Activated CD4-positive, alpha-beta T cell treated with anti-CD3 and anti-CD28 coated beads for 48 hours (primary cell): Measurements from ENCODE around the gene CPNE4.
"Not testable (repeated sequence)": the region's sequence is repeated elsewhere in the genome, so short reads cannot be mapped to it uniquely, and the experiment has no call there.

Source experiments
- DNase-seq: peaks from one replicate; pipeline ENCODE4 v3.0.0-alpha.2; 2020

The CPNE4 gene

DNA sequence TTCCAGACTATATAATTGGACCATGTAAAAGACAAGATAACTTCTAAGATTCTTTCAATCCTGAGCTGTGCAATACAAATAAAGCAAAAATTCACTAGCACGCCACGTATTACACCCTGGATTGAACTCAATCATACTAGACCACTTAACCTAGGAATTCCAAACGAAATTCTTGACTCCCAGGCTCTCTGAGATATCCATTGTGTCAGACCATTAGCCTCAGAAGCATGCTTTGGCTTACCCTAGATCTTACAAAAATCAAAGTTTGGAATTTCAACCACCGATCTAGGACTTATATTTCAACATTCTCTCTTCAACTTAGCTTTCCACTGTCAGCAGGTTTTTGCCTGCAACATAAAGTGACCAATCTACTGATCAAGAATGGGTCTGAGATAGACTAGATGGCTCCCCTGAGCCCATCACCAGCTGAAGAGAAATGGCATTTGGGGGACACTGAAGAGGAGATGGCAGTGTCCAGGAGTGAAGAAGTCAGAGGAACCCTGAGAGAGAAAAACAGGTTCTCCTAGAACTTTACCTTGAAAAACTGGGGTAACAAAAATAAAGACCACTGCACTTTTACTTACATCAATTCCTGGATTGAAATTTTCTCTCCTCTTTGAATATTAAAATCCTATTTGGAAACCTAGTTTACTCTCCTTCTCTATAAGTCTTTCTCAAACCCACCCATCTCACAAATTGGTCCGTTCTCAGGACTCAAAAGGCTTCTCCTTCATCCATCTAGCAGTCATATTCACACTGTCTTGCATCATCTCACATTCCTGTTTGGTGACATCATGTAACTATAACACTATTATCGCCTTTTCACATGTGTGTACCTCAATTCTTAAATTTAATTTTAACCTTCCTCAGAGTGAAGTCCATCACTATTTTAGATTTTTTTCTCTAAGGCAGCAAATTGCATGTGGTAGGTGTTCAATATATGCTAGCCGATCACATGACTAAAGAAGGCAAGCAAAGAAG is 18.5 kb downstream of the CPNE4 start:
- DNase-seq, result no peak

GRCh38 chr3:132014105-132014504 is 20.7 kb downstream of the CPNE4 start:
- no peak for DNase-seq

DNA sequence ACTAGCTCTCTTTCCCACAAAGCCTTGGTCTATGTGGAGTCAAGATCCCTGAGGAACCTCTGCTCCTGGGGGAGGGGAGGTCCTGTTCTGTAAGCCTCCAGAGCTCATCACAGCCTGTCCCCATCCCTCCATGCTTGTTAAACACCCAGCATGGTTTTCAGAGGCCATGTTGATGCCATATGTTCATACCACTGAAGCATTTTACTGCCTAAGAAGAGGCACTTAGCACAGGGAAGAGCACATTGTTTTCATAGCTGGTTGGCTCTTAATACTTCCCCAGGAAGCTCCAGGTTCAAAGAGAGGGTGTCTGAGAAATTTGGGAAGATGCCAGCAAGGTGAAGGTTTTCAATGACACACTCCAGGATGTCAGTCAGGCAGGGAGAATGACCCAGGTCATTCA is 25.6 kb downstream of the CPNE4 start:
- no peak for DNase-seq

DNA sequence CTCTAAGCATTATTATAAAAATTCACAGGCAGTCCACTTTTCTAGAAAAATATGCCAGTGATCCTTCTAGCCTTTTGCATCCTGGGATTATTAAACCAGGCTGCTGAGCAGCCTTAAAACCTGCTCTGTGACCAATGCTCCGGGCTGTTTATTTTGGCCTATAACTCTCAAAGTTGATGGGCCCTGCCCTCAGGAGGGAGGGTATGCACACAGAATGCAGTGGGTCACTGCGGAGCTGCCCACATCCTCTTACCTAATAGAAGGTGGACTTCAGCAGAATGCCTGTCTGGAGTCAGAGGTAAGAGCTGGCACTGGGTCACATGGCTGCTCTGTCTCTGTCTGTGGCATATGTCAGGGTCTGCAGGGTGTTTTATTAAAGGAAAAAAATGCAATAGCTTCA is 26.0 kb downstream of the CPNE4 start:
- no peak for DNase-seq

GRCh38 chr3:132007617-132008016 is 27.2 kb downstream of the CPNE4 start:
- DNase-seq, result no peak

GRCh38 chr3:132006605-132007204 is 28.1 kb downstream of the CPNE4 start:
- peak; percentile 46 for DNase-seq

GRCh38 chr3:132004571-132004970 is 30.2 kb downstream of the CPNE4 start:
- DNase-seq, result no peak

GRCh38 chr3:132003685-132004084 is 31.1 kb downstream of the CPNE4 start:
- no peak for DNase-seq

DNA sequence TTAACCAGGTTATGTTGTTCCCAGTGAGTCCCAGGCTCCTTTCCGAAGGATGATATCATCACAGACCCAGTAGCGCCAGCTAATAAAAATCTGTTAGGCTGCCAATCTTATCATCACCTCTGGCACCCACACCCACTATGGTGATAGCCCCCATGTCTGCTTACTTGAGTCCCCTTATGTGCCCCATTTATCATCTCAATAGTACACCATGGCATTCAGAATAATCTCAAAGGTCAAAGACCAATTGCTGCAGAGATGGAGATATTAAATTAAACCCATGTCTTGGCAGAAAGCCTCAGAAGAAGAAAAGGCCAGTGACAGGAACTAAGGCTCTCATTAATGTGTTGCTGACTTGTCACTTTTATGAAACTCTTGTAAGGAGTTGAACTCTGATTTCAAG is 32.8 kb downstream of the CPNE4 start:
- DNase-seq, result no peak

- DNase-seq, result no peak
Measured at GRCh38 chr3:132001036-132001435, 33.8 kb downstream of the CPNE4 start.

DNA sequence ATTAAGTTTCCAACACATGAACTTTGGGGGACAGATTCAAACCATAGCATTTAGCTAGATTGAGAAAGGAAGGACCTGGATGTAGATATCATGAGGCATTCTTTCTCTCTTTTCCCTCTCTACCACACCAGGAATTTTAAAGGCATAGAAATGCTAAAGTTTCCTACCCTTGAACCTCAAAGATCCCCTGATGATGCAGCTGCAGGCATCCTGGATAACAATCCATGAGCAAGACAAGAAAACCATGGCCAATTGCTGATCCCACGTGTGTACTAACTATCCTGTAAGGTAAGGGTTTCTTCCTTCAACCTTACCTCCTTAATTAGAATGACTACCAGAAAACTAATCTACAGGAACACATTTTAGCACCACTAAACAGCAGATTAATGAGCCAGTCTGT is 36.8 kb downstream of the CPNE4 start:
- no peak for DNase-seq

DNA sequence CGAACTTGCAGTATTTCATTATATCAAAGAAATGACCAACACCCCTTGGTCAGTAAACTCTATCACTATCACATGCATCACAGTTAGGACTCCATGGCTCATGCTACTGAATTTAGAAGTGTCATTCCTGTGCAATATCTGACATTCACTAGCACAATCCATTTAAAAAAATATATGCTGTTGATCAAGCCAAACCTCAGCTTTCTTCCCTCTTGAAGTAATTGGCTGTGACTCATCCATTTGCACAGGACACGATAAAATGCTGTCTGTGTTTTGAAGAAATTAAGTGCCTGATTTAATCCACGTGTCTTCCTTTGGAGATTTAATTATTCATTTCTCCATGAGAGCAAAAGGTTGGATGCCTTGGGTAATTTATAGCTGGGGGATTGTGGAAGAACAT is 38.9 kb downstream of the CPNE4 start:
- DNase-seq, result no peak

DNA sequence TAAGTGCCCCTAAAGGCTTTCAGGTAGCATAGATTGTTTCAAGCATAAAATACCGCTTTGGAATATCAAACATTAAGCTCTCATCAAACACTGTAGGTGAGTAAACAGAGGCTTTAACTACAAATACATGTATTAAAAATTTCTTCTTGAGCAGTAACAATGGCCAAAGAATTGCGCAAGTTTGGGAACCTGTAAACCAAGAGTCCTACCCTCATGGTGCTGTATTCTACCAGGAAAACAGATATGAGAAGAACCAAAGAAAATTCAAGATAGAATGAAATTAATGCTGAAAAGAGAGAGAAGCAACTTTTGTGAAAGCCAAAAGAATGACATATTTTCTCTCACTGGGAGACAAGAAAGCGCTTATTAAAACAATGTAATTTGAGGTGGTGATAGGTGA is 45.5 kb downstream of the CPNE4 start:
- DNase-seq, result no peak

DNA sequence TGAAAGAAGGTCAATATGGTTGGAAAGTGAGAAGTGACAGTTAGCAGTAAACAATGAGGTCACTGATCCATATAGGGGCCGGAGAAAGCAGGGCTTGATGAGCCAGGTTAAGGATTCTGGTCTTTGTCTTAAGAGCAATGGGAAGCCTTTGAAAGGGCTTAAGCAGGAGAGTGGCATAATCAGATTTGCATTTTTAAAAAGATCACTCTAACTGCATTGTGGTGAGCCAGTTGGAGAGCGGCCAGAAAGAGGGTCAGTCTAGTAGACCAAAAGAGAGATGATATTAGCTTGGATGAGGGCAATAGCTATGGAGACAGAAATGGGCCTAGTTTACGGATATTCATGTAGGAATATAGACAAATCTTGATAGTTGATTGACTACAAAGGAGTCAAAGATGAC is 46.6 kb downstream of the CPNE4 start:
- DNase-seq, result no peak

DNA sequence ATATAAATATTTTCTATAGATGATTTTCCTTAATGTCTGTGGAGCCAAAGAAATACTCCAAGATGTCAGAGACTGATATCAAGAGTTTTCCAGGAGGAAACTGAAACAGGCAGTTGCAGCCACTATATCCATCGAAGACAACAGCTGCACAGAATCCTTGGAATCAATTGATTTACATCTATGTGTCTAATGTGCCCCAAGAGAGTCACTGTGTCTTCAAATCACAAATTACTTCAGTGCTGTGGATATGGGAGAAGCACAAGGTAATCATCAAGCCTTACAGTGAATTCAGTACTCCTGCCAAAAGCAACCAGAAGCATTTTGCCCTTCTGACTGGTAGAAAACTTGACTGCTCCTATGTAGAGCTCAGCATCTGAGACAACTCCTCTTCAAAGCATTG is 51.1 kb downstream of the CPNE4 start:
- DNase-seq, result no peak

DNA sequence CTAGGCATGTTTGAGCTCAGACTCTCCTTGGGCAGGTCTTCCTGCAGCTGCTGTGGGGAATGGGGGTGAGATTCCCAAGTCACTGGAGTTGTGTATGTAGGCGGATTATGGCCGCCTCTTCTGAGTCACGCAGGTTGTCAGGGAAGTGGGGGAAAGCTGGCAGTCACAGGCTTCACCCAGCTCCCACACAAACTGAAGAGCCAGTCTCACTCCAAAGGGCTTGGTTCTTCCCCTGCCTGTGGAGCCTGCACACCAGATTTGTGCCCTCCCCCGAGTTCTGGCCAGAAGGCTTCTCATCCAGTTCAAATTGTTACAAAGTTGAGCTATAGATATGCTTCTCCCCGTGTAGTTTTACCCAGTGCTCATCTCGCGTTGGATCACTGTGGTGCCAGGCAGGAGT is 53.5 kb downstream of the CPNE4 start:
- DNase-seq, result no peak

DNA sequence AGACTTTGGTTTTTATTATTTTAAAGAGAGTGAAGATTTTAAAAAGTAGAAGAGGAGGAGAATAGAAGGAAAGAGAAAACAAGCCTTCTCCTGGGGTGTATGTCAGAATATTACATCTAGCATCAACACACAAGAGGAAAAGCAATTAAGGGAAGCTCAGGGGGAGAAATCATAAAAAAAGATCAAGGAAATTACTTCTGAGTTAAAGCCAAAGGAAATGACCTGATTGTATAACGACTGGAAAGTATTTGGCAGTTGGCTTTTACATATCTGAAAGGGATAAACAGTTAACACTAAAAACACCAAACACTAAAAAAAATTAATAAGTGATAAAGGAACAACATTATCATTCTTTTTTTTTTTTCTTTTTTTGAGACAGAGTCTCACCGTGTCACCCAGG is 58.4 kb downstream of the CPNE4 start:
- no peak for DNase-seq

GRCh38 chr3:131975047-131975446 is 59.8 kb downstream of the CPNE4 start:
- no peak for DNase-seq

- DNase-seq, result no peak
Measured at GRCh38 chr3:131973731-131974130, 61.1 kb downstream of the CPNE4 start.

DNA sequence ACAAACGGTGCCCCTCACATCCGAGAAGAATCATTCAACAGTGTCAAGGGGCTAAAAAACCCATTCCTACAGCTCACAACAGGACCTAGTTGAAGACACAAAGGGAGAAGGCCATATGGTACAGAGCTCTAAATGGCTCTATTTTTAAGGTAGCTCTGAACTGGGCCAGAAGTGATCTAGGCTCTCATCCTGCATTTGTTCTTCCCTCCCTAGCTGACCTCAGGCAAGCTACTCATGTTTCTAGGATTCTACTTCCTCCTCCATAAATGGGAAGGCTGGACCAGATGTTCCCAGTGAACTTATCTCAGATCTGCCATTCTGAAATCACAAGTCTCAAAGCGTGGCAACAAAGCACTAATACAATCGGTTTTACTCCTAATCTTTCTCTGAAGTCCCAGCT is 62.3 kb downstream of the CPNE4 start:
- DNase-seq, result no peak

DNA sequence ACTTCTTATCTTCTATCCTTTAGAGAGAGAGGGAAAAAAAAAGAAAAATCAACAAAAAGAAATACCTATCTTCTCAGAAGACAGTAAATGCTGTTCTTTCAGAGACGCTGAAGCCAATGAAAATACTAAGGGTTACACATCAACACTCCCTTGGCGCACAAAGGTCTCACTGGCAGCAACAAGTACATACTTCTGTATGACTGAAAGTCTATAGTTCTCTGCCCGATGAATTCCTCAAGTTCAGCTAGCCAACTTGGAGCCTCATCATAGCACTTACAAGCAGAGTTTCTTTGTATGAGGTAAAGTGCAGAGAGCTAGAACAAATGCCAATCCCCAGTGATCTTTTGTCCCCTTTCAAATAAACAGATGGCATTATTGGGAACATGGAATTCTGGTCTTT is 62.7 kb downstream of the CPNE4 start:
- DNase-seq, result no peak

GRCh38 chr3:131963442-131963841 is 71.4 kb downstream of the CPNE4 start:
- DNase-seq, result not testable (repeated sequence)

- no peak for DNase-seq
Measured at GRCh38 chr3:131962982-131963381, 71.8 kb downstream of the CPNE4 start.

GRCh38 chr3:131960324-131960723 is 74.5 kb downstream of the CPNE4 start:
- DNase-seq, result no peak

GRCh38 chr3:131957980-131958379 is 76.8 kb downstream of the CPNE4 start:
- no peak for DNase-seq
